H9 (cell line): ENCODE data around the gene DEAF1. TPM values are rescaled to one million over a fixed set of nuclear protein-coding genes. Genes with fewer than 3 reads are reported as not detected.

Experiments
- DNase-seq: peaks from one replicate; pipeline ENCODE4 v3.0.0-alpha.2; 2017
- H2AFZ ChIP-seq: one replicate; pipeline ENCODE4 v1.6.1; 2013; ENCODE audit warnings: mild to moderate bottlenecking, low read length, control low read depth, moderate library complexity
- H2AK5ac ChIP-seq: 2 replicates; pipeline ENCODE4 v1.6.1; 2013; ENCODE audit warnings: low read length, control low read depth, mixed read lengths; ENCODE audit not compliant: insufficient read length
- H2BK120ac ChIP-seq: one replicate; pipeline ENCODE4 v1.6.1; 2013; ENCODE audit warnings: low read depth, mild to moderate bottlenecking, low read length, control low read depth, inconsistent platforms; ENCODE audit not compliant: poor library complexity, severe bottlenecking
- H2BK12ac ChIP-seq: 2 replicates; pipeline ENCODE4 v1.6.1; 2013; ENCODE audit warnings: low read length, control low read depth, mixed read lengths, low read depth; ENCODE audit not compliant: insufficient read length
- H2BK15ac ChIP-seq: 2 replicates; pipeline ENCODE4 v1.6.1; 2013; ENCODE audit warnings: low read depth, low read length, control low read depth
- H2BK20ac ChIP-seq: one replicate; pipeline ENCODE4 v1.6.1; 2013; ENCODE audit warnings: low read depth, mild to moderate bottlenecking, low read length, control low read depth, inconsistent platforms; ENCODE audit not compliant: poor library complexity, severe bottlenecking
- H2BK5ac ChIP-seq: 2 replicates; pipeline ENCODE4 v1.6.1; 2013; ENCODE audit warnings: low read length, control low read depth, mixed read lengths; ENCODE audit not compliant: insufficient read length
- H3K14ac ChIP-seq: 2 replicates; pipeline ENCODE4 v1.6.1; 2013; ENCODE audit warnings: low read length, control low read depth; ENCODE audit not compliant: insufficient read depth
- H3K18ac ChIP-seq: 2 replicates; pipeline ENCODE4 v1.6.1; 2013; ENCODE audit warnings: low read depth, mild to moderate bottlenecking, mixed read lengths, low read length, control low read depth; ENCODE audit not compliant: insufficient read length
- H3K23ac ChIP-seq: 2 replicates; pipeline ENCODE4 v1.6.1; 2013; ENCODE audit warnings: low read length, control low read depth, mixed read lengths, low read depth; ENCODE audit not compliant: insufficient read length
- H3K23me2 ChIP-seq: 2 replicates; pipeline ENCODE4 v1.6.1; 2013; ENCODE audit warnings: low read depth, mild to moderate bottlenecking, mixed read lengths, low read length, control low read depth; ENCODE audit not compliant: insufficient read length, poor library complexity, severe bottlenecking
- H3K27ac ChIP-seq: 2 replicates; pipeline ENCODE4 v1.5.1; 2013; ENCODE audit warnings: low read length, control low read depth, mixed read lengths, low read depth; ENCODE audit not compliant: insufficient read length
- H3K27me3 ChIP-seq: 2 replicates; pipeline ENCODE4 v1.6.1; 2013; ENCODE audit warnings: low read length, control low read depth, inconsistent platforms; ENCODE audit not compliant: insufficient read depth
- H3K4ac ChIP-seq: 2 replicates; pipeline ENCODE4 v1.6.1; 2013; ENCODE audit warnings: low read depth, mild to moderate bottlenecking, control low read depth, inconsistent platforms, low read length, moderate library complexity
- H3K4me1 ChIP-seq: 2 replicates; pipeline ENCODE4 v1.6.1; 2013; ENCODE audit warnings: low read length, control low read depth, inconsistent platforms; ENCODE audit not compliant: insufficient read depth
- H3K4me2 ChIP-seq: 2 replicates; pipeline ENCODE4 v1.6.1; 2013; ENCODE audit warnings: low read length, control low read depth, mixed read lengths; ENCODE audit not compliant: insufficient read length, insufficient read depth
- H3K56ac ChIP-seq: 2 replicates; pipeline ENCODE4 v1.6.1; 2013; ENCODE audit warnings: low read depth, mild to moderate bottlenecking, mixed read lengths, low read length, control low read depth; ENCODE audit not compliant: insufficient read length
- H3K79me1 ChIP-seq: 2 replicates; pipeline ENCODE4 v1.6.1; 2013; ENCODE audit warnings: low read depth, mild to moderate bottlenecking, moderate library complexity, low read length, control low read depth, inconsistent platforms; ENCODE audit not compliant: insufficient read depth, poor library complexity, severe bottlenecking
- H3K79me2 ChIP-seq: 2 replicates; pipeline ENCODE4 v1.6.1; 2013; ENCODE audit warnings: low read length, control low read depth, inconsistent platforms; ENCODE audit not compliant: insufficient read depth
- H3K9ac ChIP-seq: 2 replicates; pipeline ENCODE4 v1.6.1; 2013; ENCODE audit warnings: low read length, control low read depth, mixed read lengths; ENCODE audit not compliant: insufficient read length; ENCODE audit errors: extremely low read depth
- H3K9me3 ChIP-seq: one replicate; pipeline ENCODE4 v1.6.1; 2013; ENCODE audit warnings: low read depth, low read length, inconsistent platforms; ENCODE audit not compliant: control insufficient read depth
- H3T11ph ChIP-seq: one replicate; pipeline ENCODE4 v1.6.1; 2013; ENCODE audit warnings: mild to moderate bottlenecking, low read length, control low read depth, inconsistent platforms
- H4K20me1 ChIP-seq: one replicate; pipeline ENCODE4 v1.6.1; 2013; ENCODE audit not compliant: control insufficient read depth, insufficient read length, insufficient read depth
- H4K5ac ChIP-seq: 2 replicates; pipeline ENCODE4 v1.6.1; 2013; ENCODE audit warnings: low read depth, mild to moderate bottlenecking, mixed read lengths, low read length, control low read depth; ENCODE audit not compliant: insufficient read length
- H4K8ac ChIP-seq: replicated peaks from 2 replicates; pipeline ENCODE4 v1.6.1; 2013; ENCODE audit warnings: low read length, control low read depth, mixed read lengths, low read depth; ENCODE audit not compliant: insufficient read length
- H4K91ac ChIP-seq: 2 replicates; pipeline ENCODE4 v1.6.1; 2013; ENCODE audit warnings: low read depth, mild to moderate bottlenecking, moderate library complexity, mixed read lengths, low read length, control low read depth; ENCODE audit not compliant: insufficient read length
- H3K27ac Mint-ChIP-seq, 3 experiments: 2 replicates in 2 of 3; 3 replicates in 1 of 3; pipeline ENCODE4 v1.8.0; 2020 to 2021; ENCODE audit warnings: mixed read lengths in 3 of 3, mild to moderate bottlenecking in 1 of 3, moderate library complexity in 1 of 3
- H3K27me3 Mint-ChIP-seq: 2 replicates; pipeline ENCODE4 v1.8.0; 2021; ENCODE audit warnings: low read depth, mild to moderate bottlenecking, moderate library complexity, mixed read lengths
- H3K36me3 Mint-ChIP-seq, 3 experiments: 2 replicates in 2 of 3; 3 replicates in 1 of 3; pipeline ENCODE4 v1.8.0; 2020 to 2021; ENCODE audit warnings: low read depth in 3 of 3, mixed read lengths in 3 of 3; ENCODE audit not compliant: insufficient read depth in 1 of 3
- H3K4me1 Mint-ChIP-seq, 2 experiments: 2 replicates each; pipeline ENCODE4 v1.8.0; 2020; ENCODE audit warnings: mixed read lengths in 2 of 2
- H3K4me3 Mint-ChIP-seq, 2 experiments: 2 replicates in 1 of 2; 3 replicates in 1 of 2; pipeline ENCODE4 v1.8.0; 2020 to 2021; ENCODE audit warnings: mild to moderate bottlenecking in 2 of 2, mixed read lengths in 2 of 2, moderate library complexity in 1 of 2
- H3K9me3 Mint-ChIP-seq, 2 experiments: 2 replicates in 1 of 2; 3 replicates in 1 of 2; pipeline ENCODE4 v1.8.0; 2020; ENCODE audit warnings: mild to moderate bottlenecking in 2 of 2, mixed read lengths in 2 of 2, moderate library complexity in 1 of 2
- CTCF ChIP-seq: fragments of 200-600 bp; sonication (generic); conservative IDR thresholded peaks from 3 replicates; pipeline ENCODE4 v1.8.0; 2021; ENCODE audit warnings: antibody characterized with exemption, mild to moderate bottlenecking
- WGBS: extraction: QIAGEN DNeasy Blood & Tissue Kit; methylation state at CpG from one replicate; pipeline ENCODE4 v1.1.7; 2013; ENCODE audit warnings: missing lambda C conversion rate, low lambda C conversion rate, mixed read lengths; ENCODE audit not compliant: insufficient read length; ENCODE audit errors: extremely low coverage; 5-methylcytosine and 5-hydroxymethylcytosine counted together
- total RNA-seq: library from RNA; stranded (reverse); gene quantifications from 2 replicates; pipeline ENCODE4 v1.2.1, GENCODE V29; 2021

The DEAF1 gene
- total RNA-seq, 1 experiment from 2014 or later = 67.3 TPM

- no peaks in the 10 kb centered on the region for H3K27me3 Mint-ChIP-seq
- no peak overlapping the region for H4K5ac ChIP-seq
- H3K9me3 Mint-ChIP-seq = no peaks in the 10 kb centered on the region
- H3K27ac ChIP-seq = no peak overlapping the region
- no peak overlapping the region for H2BK120ac ChIP-seq
- no peak overlapping the region for H3T11ph ChIP-seq
- TF ChIP-seq CTCF = no peak
- no peaks in the 10 kb centered on the region for H3K79me1 ChIP-seq
- H3K4me1 ChIP-seq = no peaks in the 10 kb centered on the region
- H3K23me2 ChIP-seq = no peaks in the 10 kb centered on the region
- H4K91ac ChIP-seq = no peak overlapping the region
- no peak overlapping the region for H4K8ac ChIP-seq
- no peak overlapping the region for H2BK5ac ChIP-seq
- H3K27me3 ChIP-seq = no peaks in the 10 kb centered on the region
- H3K9ac ChIP-seq = no peak overlapping the region
- H4K20me1 ChIP-seq = peaks cover 3% of the 10 kb centered on the region
- no peak overlapping the region for H3K14ac ChIP-seq
- H3K4me1 Mint-ChIP-seq = no peaks in the 10 kb centered on the region
- H3K36me3 Mint-ChIP-seq = peaks cover 33 to 69% (median 66%) of the 10 kb centered on the region in 3 experiments; a peak in 6 of 7 replicates
- H3K18ac ChIP-seq = no peak overlapping the region
- no peak overlapping the region for H3K4ac ChIP-seq
- no peak overlapping the region for H2AK5ac ChIP-seq
- H2BK15ac ChIP-seq = no peak overlapping the region
- no peak overlapping the region for H3K23ac ChIP-seq
- H2BK20ac ChIP-seq = no peak overlapping the region
- H3K4me3 Mint-ChIP-seq = no peak overlapping the region
- DNase-seq = no peak
- no peak overlapping the region for H2BK12ac ChIP-seq
- no peak overlapping the region for H3K56ac ChIP-seq
- H3K27ac Mint-ChIP-seq = peak overlapping the region in 1 of 3 experiments; percentile 41; a peak in 1 of 7 replicates
- no CpG with 5 or more reads among the region's 33 CpGs for WGBS
- no peak overlapping the region for H2AFZ ChIP-seq
- no peaks in the 10 kb centered on the region for H3K9me3 ChIP-seq
- no peak overlapping the region for H3K4me2 ChIP-seq
- H3K79me2 ChIP-seq = no peaks in the 10 kb centered on the region
Measured at GRCh38 chr11:605286-606129, 89.5 kb downstream of the DEAF1 start.
